GM12878 (cell line): ENCODE results near the gene MBNL1. TPM values are rescaled to one million over a fixed set of nuclear protein-coding genes. Genes with fewer than 3 reads are reported as not detected.

Experiments
- ATAC-seq: fragments of 200-7000 bp; cut with Tn5 transposase; 3 replicates; pipeline ENCODE4 v1.9.1; 2020; ENCODE audit warnings: mild to moderate bottlenecking, moderate library complexity
- BruUV-seq: library from RNA; stranded (reverse); fragments of 400-500 nt; replicated peaks from 2 replicates; lab custom pipeline; 2021; lab: Mats Ljungman, UMichigan
- CTCF ChIA-PET: fragments of 300-600 bp; sonication (Branson Sonifier 250); formaldehyde crosslinking; extraction: SDS; loops from one replicate; lab custom pipeline; 2021; ENCODE audit warnings: inconsistent platforms; lab: Yijun Ruan, JAX
- POLR2A ChIA-PET: fragments of 350-600 bp; formaldehyde crosslinking; extraction: SDS; loops from one replicate; lab custom pipeline; 2021; ENCODE audit warnings: inconsistent platforms; lab: Charles Lee
- RAD21 ChIA-PET: fragments of 300-600 bp; sonication (Branson Sonifier 250); formaldehyde crosslinking; loops from one replicate; lab custom pipeline; 2023; ENCODE audit warnings: antibody characterized with exemption; ENCODE audit not compliant: unreplicated experiment; lab: Charles Lee
- SMC1A ChIA-PET: fragments of 300-600 bp; sonication (Branson Sonifier 250); formaldehyde crosslinking; loops from one replicate; lab custom pipeline; 2023; ENCODE audit not compliant: unreplicated experiment, uncharacterized antibody; lab: Charles Lee
- DNase-seq: peaks from one replicate; pipeline ENCODE4 v3.0.0-alpha.2; 2011; ENCODE audit warnings: low read depth, low spot score
- FAIRE-seq: peaks from 3 replicates; lab custom pipeline; 2011; peaks lifted over from hg19 to GRCh38; lab: Jason Lieb, UNC
- H2AFZ ChIP-seq: 2 replicates; pipeline ENCODE4 v1.6.0; 2011; ENCODE audit warnings: low read depth, low read length, control low read depth; ENCODE audit not compliant: control insufficient read depth
- H3K27ac ChIP-seq: 2 replicates; pipeline ENCODE4 v1.5.1; 2011; ENCODE audit warnings: control low read depth; ENCODE audit not compliant: control insufficient read depth, insufficient read depth
- H3K27me3 ChIP-seq, 2 experiments: replicated peaks in 1 of 2; 2 replicates each; pipeline versions ENCODE4 v1.6.0 to v1.6.1; 2011; ENCODE audit warnings: low read length in 1 of 2; ENCODE audit not compliant: control insufficient read depth in 2 of 2, insufficient read depth in 2 of 2
- H3K36me3 ChIP-seq, 2 experiments: 2 replicates each; pipeline ENCODE4 v1.5.1; 2011; ENCODE audit warnings: low read length in 1 of 2; ENCODE audit not compliant: control insufficient read depth in 2 of 2, insufficient read depth in 2 of 2
- H3K4me1 ChIP-seq: 2 replicates; pipeline ENCODE4 v1.6.1; 2011; ENCODE audit warnings: mild to moderate bottlenecking, low read length, moderate library complexity, mixed read lengths; ENCODE audit not compliant: control insufficient read depth, insufficient read depth
- H3K4me2 ChIP-seq: 2 replicates; pipeline ENCODE4 v1.6.0; 2011; ENCODE audit warnings: control low read depth; ENCODE audit not compliant: control insufficient read depth, insufficient read depth
- H3K4me3 ChIP-seq: fragments of 200-600 bp; sonication (generic); 2 replicates; pipeline ENCODE4 v1.5.1; 2016
- H3K79me2 ChIP-seq: 2 replicates; pipeline ENCODE4 v1.6.0; 2011; ENCODE audit warnings: low read length; ENCODE audit not compliant: control insufficient read depth, insufficient read depth
- H3K9ac ChIP-seq: 2 replicates; pipeline ENCODE4 v1.8.0; 2011; ENCODE audit warnings: low read length, control low read depth, mixed read lengths; ENCODE audit not compliant: control insufficient read depth, insufficient read depth
- H3K9me3 ChIP-seq: replicated peaks from 3 replicates; pipeline ENCODE4 v1.5.1; 2011; ENCODE audit warnings: mild to moderate bottlenecking, low read length; ENCODE audit not compliant: control insufficient read depth, insufficient read depth
- H4K20me1 ChIP-seq: 2 replicates; pipeline ENCODE4 v1.6.0; 2011; ENCODE audit not compliant: control insufficient read depth, insufficient read depth
- ATF7 ChIP-seq: fragments of 450-650 bp; IDR thresholded peaks from 2 replicates; pipeline ENCODE4 v1.6.1; 2016; ENCODE audit warnings: low read depth, mild to moderate bottlenecking
- EZH2 ChIP-seq: IDR thresholded peaks from 2 replicates; pipeline ENCODE4 v1.6.1; 2012; ENCODE audit warnings: low read depth, mild to moderate bottlenecking, control low read depth, inconsistent platforms, low read length, borderline replicate concordance; ENCODE audit not compliant: control insufficient read depth
- JUNB ChIP-seq: IDR thresholded peaks from 2 replicates; pipeline ENCODE4 v1.6.1; 2016; ENCODE audit warnings: antibody characterized with exemption, mild to moderate bottlenecking
- KAT2A ChIP-seq: conservative IDR thresholded peaks from 2 replicates; pipeline ENCODE4 v1.6.1; 2011; ENCODE audit warnings: low read depth, low read length; ENCODE audit not compliant: control insufficient read depth
- NFXL1 ChIP-seq: fragments of 450-650 bp; IDR thresholded peaks from 2 replicates; pipeline ENCODE4 v1.6.1; 2017; ENCODE audit warnings: antibody characterized with exemption, mild to moderate bottlenecking, borderline replicate concordance
- POLR2A ChIP-seq: IDR thresholded peaks from 2 replicates; pipeline ENCODE4 v1.6.1; 2011; ENCODE audit warnings: low read depth, mild to moderate bottlenecking, low read length
- RBBP5 ChIP-seq: fragments of 200-600 bp; sonication (generic); conservative IDR thresholded peaks from 2 replicates; pipeline ENCODE4 v1.6.1; 2016
- SIX5 ChIP-seq: IDR thresholded peaks from 2 replicates; pipeline ENCODE4 v1.6.1; 2011; ENCODE audit warnings: mild to moderate bottlenecking, low read depth, low read length, moderate library complexity; ENCODE audit not compliant: severe bottlenecking
- STAT1 ChIP-seq: fragments of 450-650 bp; conservative IDR thresholded peaks from 2 replicates; pipeline ENCODE4 v1.6.1; 2014; ENCODE audit warnings: antibody characterized with exemption, mild to moderate bottlenecking
- TCF3 ChIP-seq: IDR thresholded peaks from 2 replicates; pipeline ENCODE4 v1.6.1; 2012; ENCODE audit warnings: low read depth, mild to moderate bottlenecking, low read length, borderline replicate concordance; ENCODE audit not compliant: insufficient read depth
- WRNIP1 ChIP-seq: IDR thresholded peaks from 2 replicates; pipeline ENCODE4 v1.6.1; 2011; ENCODE audit warnings: low read depth, low read length, improper control_type of control experiment, borderline replicate concordance
- YY1 ChIP-seq: IDR thresholded peaks from 2 replicates; pipeline ENCODE4 v1.6.1; 2011; ENCODE audit warnings: low read depth, mild to moderate bottlenecking, low read length
- ZBTB40 ChIP-seq: fragments of 450-650 bp; IDR thresholded peaks from 2 replicates; pipeline ENCODE4 v1.6.1; 2016; ENCODE audit warnings: mild to moderate bottlenecking, moderate library complexity, borderline replicate concordance
- ZNF217 ChIP-seq: fragments of 450-650 bp; IDR thresholded peaks from 2 replicates; pipeline ENCODE4 v1.6.1; 2017; ENCODE audit warnings: antibody characterized with exemption, mild to moderate bottlenecking
- WGBS: methylation state at CpG from one replicate; pipeline ENCODE4 v1.1.6; 2016; ENCODE audit warnings: low lambda C conversion rate; ENCODE audit not compliant: insufficient replicate concordance, insufficient coverage; ENCODE audit errors: missing lambda C conversion rate; 5-methylcytosine and 5-hydroxymethylcytosine counted together
- in situ Hi-C: fragments of 300-500 bp; cut with MboI; formaldehyde crosslinking; loops from 9 replicates; pipeline ENCODE4 v1.14.3; 2018; ENCODE audit warnings: mixed read lengths
- intact Hi-C: fragments of 100-400 bp; cut with micrococcal nuclease; formaldehyde crosslinking; loops from one replicate; pipeline ENCODE4 v1.14.2; 2022; ENCODE audit not compliant: unreplicated experiment
- polyA plus RNA-seq, 11 experiments: library from polyadenylated mRNA; depleted of rRNA in 4 of 11; unstranded in 6 of 11; stranded (reverse) in 5 of 11; fragments of >200 nt; fragmentation: Nextera tagmentation in 4 of 11; fragmentation: Illumina TruSeq in 1 of 11; extraction: Ambion mirVana in 4 of 11; extraction: Trizol in 1 of 11; gene quantifications; 1 replicate in 1 of 11; 2 replicates in 10 of 11; pipeline versions ENCODE4 v1.2.1 to v1.2.3, GENCODE V29; 2011 to 2016; ENCODE audit warnings: inconsistent platforms in 2 of 11, missing spikeins in 2 of 11, low read depth in 1 of 11
- total RNA-seq, 4 experiments: library from RNA; depleted of rRNA in 3 of 4; stranded (reverse); fragments of >200 nt in 3 of 4; fragmentation: Illumina TruSeq in 1 of 4; extraction: Trizol in 1 of 4; gene quantifications; 2 replicates each; pipeline versions ENCODE4 v1.2.1 to v1.2.3, GENCODE V29; 2013 to 2021
- TF ChIP-seq, protein P1 (sequence below): IDR thresholded peaks from 2 replicates; pipeline ENCODE4 v1.6.1; 2011; ENCODE audit warnings: low read depth, low read length, improper control_type of control experiment, borderline replicate concordance
- TF ChIP-seq, protein P2 (sequence below): IDR thresholded peaks from 2 replicates; pipeline ENCODE4 v1.6.1; 2012; ENCODE audit warnings: low read length, inconsistent platforms
- TF ChIP-seq, protein P3 (sequence below): fragments of 450-650 bp; IDR thresholded peaks from 2 replicates; pipeline ENCODE4 v1.6.1; 2016; ENCODE audit warnings: mild to moderate bottlenecking

MBNL1 gene
- total and polyA plus RNA-seq, 10 of the 15 experiments (the other 5 are each of a cell fraction or from before 2014, with no cell fraction given) = 59.6 to 337 (median 143) TPM

GRCh38 chr3:152222327-152222726, 46.4 kb upstream of the MBNL1 start:
- Histone ChIP-seq H3K9me3 (no peaks in the 10 kb centered on the region), H3K9ac (no peak overlapping the region), H3K4me1 (no peaks in the 10 kb centered on the region), H3K27me3 (no peaks in the 10 kb centered on the region), H4K20me1 (no peaks in the 10 kb centered on the region), H2AFZ (peak overlapping the region; percentile 42), H3K4me3 (no peak overlapping the region), H3K36me3 (no peaks in the 10 kb centered on the region), H3K4me2 (0 out of 2 replicates have a peak overlapping the region, but pooled peaks have one; percentile 5), H3K79me2 (no peaks in the 10 kb centered on the region), H3K27ac (no peak overlapping the region)
- RAD21 ChIA-PET = interaction anchor here (0.7 to 1.0 kb wide), 2 partner anchors 12 to 221 kb away, joined by 3 to 4 read pairs; no protein-coding TSS in a partner anchor
- WGBS = 30% methylated on average over 2 of the region's 2 CpGs
- POLR2A ChIA-PET = no interaction called here
- BruUV-seq = no TSS peak
- in situ Hi-C loops = no loop called here
- SMC1A ChIA-PET = interaction anchor here (0.7 to 1.8 kb wide), 13 partner anchors 9 to 207 kb away, joined by 3 to 7 read pairs (median 3); no protein-coding TSS in a partner anchor
- intact Hi-C loops = no loop called here
- CTCF ChIA-PET = interaction anchor here (1.2 to 2.2 kb wide), 3 partner anchors 13 to 39 kb away, joined by 3 to 11 read pairs (median 3); no protein-coding TSS in a partner anchor
- ATAC-seq (peak; percentile 38; the same call in 2 of the 3 replicates), DNase-seq (no peak), FAIRE-seq (no peak)
- TF ChIP-seq JUNB (peak; percentile 87), EZH2 (no peak), NFXL1 (no peak), YY1 (no peak), KAT2A (no peak), ZBTB40 (no peak), SIX5 (no peak), POLR2A (no peak), WRNIP1 (no peak), ATF7 (no peak), TCF3 (no peak), ZNF217 (no peak), RBBP5 (no peak), STAT1 (no peak)
- TF ChIP-seq, protein P1, sequence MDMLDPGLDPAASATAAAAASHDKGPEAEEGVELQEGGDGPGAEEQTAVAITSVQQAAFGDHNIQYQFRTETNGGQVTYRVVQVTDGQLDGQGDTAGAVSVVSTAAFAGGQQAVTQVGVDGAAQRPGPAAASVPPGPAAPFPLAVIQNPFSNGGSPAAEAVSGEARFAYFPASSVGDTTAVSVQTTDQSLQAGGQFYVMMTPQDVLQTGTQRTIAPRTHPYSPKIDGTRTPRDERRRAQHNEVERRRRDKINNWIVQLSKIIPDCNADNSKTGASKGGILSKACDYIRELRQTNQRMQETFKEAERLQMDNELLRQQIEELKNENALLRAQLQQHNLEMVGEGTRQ = no peak
- TF ChIP-seq, protein P2, sequence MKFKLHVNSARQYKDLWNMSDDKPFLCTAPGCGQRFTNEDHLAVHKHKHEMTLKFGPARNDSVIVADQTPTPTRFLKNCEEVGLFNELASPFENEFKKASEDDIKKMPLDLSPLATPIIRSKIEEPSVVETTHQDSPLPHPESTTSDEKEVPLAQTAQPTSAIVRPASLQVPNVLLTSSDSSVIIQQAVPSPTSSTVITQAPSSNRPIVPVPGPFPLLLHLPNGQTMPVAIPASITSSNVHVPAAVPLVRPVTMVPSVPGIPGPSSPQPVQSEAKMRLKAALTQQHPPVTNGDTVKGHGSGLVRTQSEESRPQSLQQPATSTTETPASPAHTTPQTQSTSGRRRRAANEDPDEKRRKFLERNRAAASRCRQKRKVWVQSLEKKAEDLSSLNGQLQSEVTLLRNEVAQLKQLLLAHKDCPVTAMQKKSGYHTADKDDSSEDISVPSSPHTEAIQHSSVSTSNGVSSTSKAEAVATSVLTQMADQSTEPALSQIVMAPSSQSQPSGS = 0 out of 2 replicates have a peak, but pooled peaks have one; percentile 48
- TF ChIP-seq, protein P3, sequence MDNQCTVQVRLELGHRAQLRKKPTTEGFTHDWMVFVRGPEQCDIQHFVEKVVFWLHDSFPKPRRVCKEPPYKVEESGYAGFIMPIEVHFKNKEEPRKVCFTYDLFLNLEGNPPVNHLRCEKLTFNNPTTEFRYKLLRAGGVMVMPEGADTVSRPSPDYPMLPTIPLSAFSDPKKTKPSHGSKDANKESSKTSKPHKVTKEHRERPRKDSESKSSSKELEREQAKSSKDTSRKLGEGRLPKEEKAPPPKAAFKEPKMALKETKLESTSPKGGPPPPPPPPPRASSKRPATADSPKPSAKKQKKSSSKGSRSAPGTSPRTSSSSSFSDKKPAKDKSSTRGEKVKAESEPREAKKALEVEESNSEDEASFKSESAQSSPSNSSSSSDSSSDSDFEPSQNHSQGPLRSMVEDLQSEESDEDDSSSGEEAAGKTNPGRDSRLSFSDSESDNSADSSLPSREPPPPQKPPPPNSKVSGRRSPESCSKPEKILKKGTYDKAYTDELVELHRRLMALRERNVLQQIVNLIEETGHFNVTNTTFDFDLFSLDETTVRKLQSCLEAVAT = no peak
